ENCODE measurements around the gene PCBP3.

GRCh38 chr21:45772180-45772579, 128.7 kb downstream of the PCBP3 start:
- no peak for TF ChIP-seq POLR2AphosphoS5 (IDR thresholded peaks at IDR 0.05; ENCODE audit: low read depth, low read length)
- no peak for TF ChIP-seq CTCF (IDR thresholded peaks at IDR 0.05)

Measured in Panc1 (cell line).